HCT116 (cell line): ENCODE measurements around the gene FRMD8. TPM values are rescaled to one million over a fixed set of nuclear protein-coding genes. Genes with fewer than 3 reads are reported as not detected.

Source experiments
- ATAC-seq: fragments of 200-7000 bp; cut with Tn5 transposase; 2 replicates; pipeline ENCODE4 v1.9.1; 2020; ENCODE audit warnings: mild to moderate bottlenecking, moderate library complexity
- BruUV-seq: library from RNA; stranded (reverse); fragments of 400-500 nt; replicated peaks from 2 replicates; lab custom pipeline; 2021; lab: Mats Ljungman, UMichigan
- CTCF ChIA-PET: fragments of 300-600 bp; sonication (Branson Sonifier 250); formaldehyde crosslinking; loops from one replicate; lab custom pipeline; 2021; ENCODE audit warnings: antibody characterized with exemption; lab: Charles Lee
- POLR2A ChIA-PET: fragments of 300-600, 350-600 bp; sonication (Branson Sonifier 250); formaldehyde crosslinking; loops from one replicate; lab custom pipeline; 2021; ENCODE audit warnings: antibody characterized with exemption; lab: Charles Lee
- RAD21 ChIA-PET, 2 experiments: fragments of 300-600 bp; sonication (Branson Sonifier 250); formaldehyde crosslinking; loops; one replicate each; lab custom pipeline; 2023; ENCODE audit warnings: low total read pairs in 2 of 2; ENCODE audit not compliant: uncharacterized antibody in 2 of 2, unreplicated experiment in 2 of 2, low non-redundant PET in 1 of 2; lab: Charles Lee
- DNase-seq: peaks from one replicate; pipeline ENCODE4 v3.0.0-alpha.2; 2010; ENCODE audit warnings: low read depth, low spot score
- H2AFZ ChIP-seq: fragments of 200-600 bp; shearing (Covaris generic), sonication (generic); 2 replicates; pipeline ENCODE4 v1.6.1; 2017; ENCODE audit warnings: low read depth, mixed run types, mixed read lengths, antibody characterized with exemption, low read length; ENCODE audit not compliant: poor library complexity, severe bottlenecking
- H3K27ac ChIP-seq: 2 replicates; pipeline ENCODE4 v1.5.1; 2012; ENCODE audit warnings: low read depth, low read length
- H3K27me3 ChIP-seq: fragments of 200-600 bp; sonication (generic); 2 replicates; pipeline ENCODE4 v1.6.1; 2016; ENCODE audit warnings: mixed run types, low read length, mixed read lengths; ENCODE audit not compliant: insufficient read depth
- H3K36me3 ChIP-seq, 2 experiments: fragments of 200-500 bp in 1 of 2; fragments of 200-600 bp in 1 of 2; sonication (Bioruptor generic) in 1 of 2; sonication (generic) in 1 of 2; 2 replicates each; pipeline versions ENCODE4 v1.5.1 to v1.6.1; 2014 to 2016; ENCODE audit warnings: low read length in 2 of 2, inconsistent platforms in 1 of 2, mixed read lengths in 1 of 2, mixed run types in 1 of 2; ENCODE audit not compliant: insufficient read depth in 2 of 2, control insufficient read depth in 1 of 2
- H3K4me1 ChIP-seq, 2 experiments: fragments of 200-600 bp in 1 of 2; sonication (generic) in 1 of 2; 2 replicates each; pipeline versions ENCODE4 v1.5.1 to v1.6.1; 2012 to 2017; ENCODE audit warnings: low read length in 2 of 2, inconsistent platforms in 1 of 2, mild to moderate bottlenecking in 1 of 2, mixed read lengths in 1 of 2, mixed run types in 1 of 2, moderate library complexity in 1 of 2; ENCODE audit not compliant: insufficient read depth in 2 of 2, control insufficient read depth in 1 of 2
- H3K4me2 ChIP-seq: fragments of 200-600 bp; sonication (generic); 2 replicates; pipeline ENCODE4 v1.6.1; 2017; ENCODE audit warnings: mixed run types, low read length, mixed read lengths
- H3K4me3 ChIP-seq, 2 experiments: fragments of 200-600 bp in 1 of 2; sonication (generic) in 1 of 2; replicated peaks in 1 of 2; 2 replicates each; pipeline ENCODE4 v1.5.1; 2011 to 2016; ENCODE audit warnings: low read length in 2 of 2, control low read depth in 1 of 2, low read depth in 1 of 2, mild to moderate bottlenecking in 1 of 2, mixed read lengths in 1 of 2, mixed run types in 1 of 2
- H3K79me2 ChIP-seq: fragments of 200-600 bp; sonication (generic); 2 replicates; pipeline ENCODE4 v1.6.1; 2017; ENCODE audit warnings: mild to moderate bottlenecking, mixed run types, low read length, moderate library complexity, mixed read lengths; ENCODE audit not compliant: insufficient read depth
- H3K9ac ChIP-seq: fragments of 200-600 bp; sonication (generic); 2 replicates; pipeline ENCODE4 v1.6.1; 2016; ENCODE audit warnings: low read length, mixed read lengths
- H3K9me2 ChIP-seq: fragments of 200-600 bp; sonication (generic), shearing (Covaris generic); 2 replicates; pipeline ENCODE4 v1.6.1; 2017; ENCODE audit warnings: mixed run types, mild to moderate bottlenecking, moderate library complexity; ENCODE audit not compliant: insufficient read depth
- H3K9me3 ChIP-seq, 2 experiments: fragments of 200-500 bp in 1 of 2; fragments of 200-600 bp in 1 of 2; sonication (Bioruptor generic) in 1 of 2; sonication (generic) in 1 of 2; 2 replicates each; pipeline ENCODE4 v1.6.1; 2014 to 2017; ENCODE audit warnings: low read length in 2 of 2, mixed read lengths in 2 of 2, inconsistent platforms in 1 of 2, low read depth in 1 of 2, mild to moderate bottlenecking in 1 of 2, mixed run types in 1 of 2, moderate library complexity in 1 of 2; ENCODE audit not compliant: control insufficient read depth in 1 of 2, insufficient read depth in 1 of 2
- H4K20me1 ChIP-seq: fragments of 200-600 bp; sonication (generic), shearing (Covaris generic); 2 replicates; pipeline ENCODE4 v1.6.1; 2017; ENCODE audit warnings: mixed run types, mild to moderate bottlenecking, moderate library complexity; ENCODE audit not compliant: insufficient read depth
- CBX3 ChIP-seq: IDR thresholded peaks from 2 replicates; pipeline ENCODE4 v1.6.1; 2012; ENCODE audit warnings: low read depth
- EZH2phosphoT487 ChIP-seq: fragments of 200-600 bp; IDR thresholded peaks from 2 replicates; pipeline ENCODE4 v1.6.1; 2018; ENCODE audit warnings: antibody characterized with exemption, borderline replicate concordance
- FOSL1 ChIP-seq: IDR thresholded peaks from 2 replicates; pipeline ENCODE4 v1.6.1; 2012; ENCODE audit warnings: low read depth
- JUND ChIP-seq: IDR thresholded peaks from 2 replicates; pipeline ENCODE4 v1.6.1; 2012
- POLR2A ChIP-seq: IDR thresholded peaks from 2 replicates; pipeline ENCODE4 v1.7.0; 2011; ENCODE audit warnings: borderline replicate concordance; ENCODE audit not compliant: insufficient read depth, insufficient read length; ENCODE audit errors: extremely low read depth
- REST ChIP-seq: IDR thresholded peaks from 2 replicates; pipeline ENCODE4 v1.6.1; 2012; ENCODE audit warnings: low read depth
- YY1 ChIP-seq: IDR thresholded peaks from 2 replicates; pipeline ENCODE4 v1.6.1; 2011; ENCODE audit warnings: low read length, low read depth, moderate library complexity, mild to moderate bottlenecking; ENCODE audit not compliant: insufficient replicate concordance; ENCODE audit errors: extremely low read depth
- intact Hi-C: fragments of 100-400 bp; cut with micrococcal nuclease; formaldehyde crosslinking; loops from 2 replicates; pipeline ENCODE4 v1.10.0; 2022
- total RNA-seq: library from RNA; stranded (reverse); gene quantifications from one replicate; pipeline ENCODE4 v1.2.1, GENCODE V29; 2021; ENCODE audit not compliant: unreplicated experiment
- TF ChIP-seq, protein P1 (sequence below), 3 experiments: fragments of 200-600 bp in 1 of 3; sonication (generic) in 1 of 3; IDR thresholded peaks in 2 of 3; conservative IDR thresholded peaks in 1 of 3; 2 replicates each; pipeline ENCODE4 v1.5.1; 2012 to 2017; ENCODE audit warnings: low read depth in 2 of 3, low read length in 2 of 3, antibody characterized with exemption in 1 of 3, borderline replicate concordance in 1 of 3, control low read depth in 1 of 3, mild to moderate bottlenecking in 1 of 3, mixed read lengths in 1 of 3, mixed run types in 1 of 3, moderate library complexity in 1 of 3; ENCODE audit not compliant: insufficient read depth in 1 of 3
- TF ChIP-seq, protein P2 (sequence below): IDR thresholded peaks from 2 replicates; pipeline ENCODE4 v1.6.1; 2012

The FRMD8 gene
- total RNA-seq, 1 experiment from 2014 or later, result 35.8 TPM

DNA sequence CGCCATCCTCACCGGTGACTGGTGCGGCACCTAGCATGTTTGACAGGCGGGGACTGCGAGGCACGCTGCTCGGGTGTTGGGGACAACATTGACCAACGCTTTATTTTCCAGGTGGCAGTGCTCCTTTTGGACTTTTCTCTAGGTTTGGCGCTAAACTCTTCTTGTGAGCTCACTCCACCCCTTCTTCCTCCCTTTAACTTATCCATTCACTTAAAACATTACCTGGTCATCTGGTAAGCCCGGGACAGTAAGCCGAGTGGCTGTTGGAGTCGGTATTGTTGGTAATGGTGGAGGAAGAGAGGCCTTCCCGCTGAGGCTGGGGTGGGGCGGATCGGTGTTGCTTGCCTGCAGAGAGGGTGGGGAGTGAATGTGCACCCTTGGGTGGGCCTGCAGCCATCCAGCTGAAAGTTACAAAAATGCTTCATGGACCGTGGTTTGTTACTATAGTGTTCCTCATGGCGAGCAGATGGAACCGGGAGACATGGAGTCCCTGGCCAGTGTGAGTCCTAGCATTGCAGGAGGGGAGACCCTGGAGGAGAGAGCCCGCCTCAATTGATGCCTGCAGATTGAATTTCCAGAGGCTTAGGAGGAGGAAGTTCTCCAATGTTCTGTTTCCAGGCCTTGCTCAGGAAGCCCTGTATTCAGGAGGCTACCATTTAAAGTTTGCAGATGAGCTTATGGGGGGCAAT is 37.2 kb downstream of the FRMD8 start:
- H3K9me2 ChIP-seq, result no peaks in the 10 kb centered on the region
- H4K20me1 ChIP-seq, result peaks cover 29% of the 10 kb centered on the region
- intact Hi-C loops, result no loop called here
- H3K4me2 ChIP-seq, result peak overlapping the region; percentile 96
- peak overlapping the region; percentile 77 to 92 for H3K4me3 ChIP-seq
- H3K4me1 ChIP-seq, result peaks cover 56 to 98% of the 10 kb centered on the region in 2 experiments
- ChIA-PET POLR2A (interaction anchor here (0.8 to 15.5 kb wide), 29 partner anchors 9 to 645 kb away, joined by 3 to 910 read pairs (median 5); partner anchors contain the start of genes CCDC85B, DPF2, MALAT1 and PCNX3), CTCF (interaction anchor here (1.4 kb wide), 1 partner anchor 45 kb away, joined by 4 read pairs; no protein-coding TSS in a partner anchor), RAD21 (no interaction called here)
- H3K9me3 ChIP-seq, result no peaks in the 10 kb centered on the region
- ATAC-seq (no peak), DNase-seq (no peak)
- H3K27me3 ChIP-seq, result no peaks in the 10 kb centered on the region
- H3K36me3 ChIP-seq, result peaks cover 0 to 8% of the 10 kb centered on the region in 2 experiments; a peak in 1 of 4 replicates
- TF ChIP-seq CBX3, result no peak
- peak; percentile 63 for TF ChIP-seq POLR2A
- no peak overlapping the region for H2AFZ ChIP-seq
- H3K9ac ChIP-seq, result peak overlapping the region; percentile 95
- no TSS peak for BruUV-seq
- H3K79me2 ChIP-seq, result peaks cover 59% of the 10 kb centered on the region
- H3K27ac ChIP-seq, result peak overlapping the region; percentile 100

GRCh38 chr11:65424205-65425104 is 38.0 kb downstream of the FRMD8 start:
- H2AFZ ChIP-seq, result no peak overlapping the region
- no TSS peak for BruUV-seq
- CTCF ChIA-PET, result interaction anchor here (1.4 kb wide), 1 partner anchor 44 kb away, joined by 4 read pairs; no protein-coding TSS in a partner anchor
- TF ChIP-seq EZH2phosphoT487, result no peak
- TF ChIP-seq REST, result no peak
- no peak for TF ChIP-seq YY1
- TF ChIP-seq JUND, result no peak
- TF ChIP-seq, protein P1, sequence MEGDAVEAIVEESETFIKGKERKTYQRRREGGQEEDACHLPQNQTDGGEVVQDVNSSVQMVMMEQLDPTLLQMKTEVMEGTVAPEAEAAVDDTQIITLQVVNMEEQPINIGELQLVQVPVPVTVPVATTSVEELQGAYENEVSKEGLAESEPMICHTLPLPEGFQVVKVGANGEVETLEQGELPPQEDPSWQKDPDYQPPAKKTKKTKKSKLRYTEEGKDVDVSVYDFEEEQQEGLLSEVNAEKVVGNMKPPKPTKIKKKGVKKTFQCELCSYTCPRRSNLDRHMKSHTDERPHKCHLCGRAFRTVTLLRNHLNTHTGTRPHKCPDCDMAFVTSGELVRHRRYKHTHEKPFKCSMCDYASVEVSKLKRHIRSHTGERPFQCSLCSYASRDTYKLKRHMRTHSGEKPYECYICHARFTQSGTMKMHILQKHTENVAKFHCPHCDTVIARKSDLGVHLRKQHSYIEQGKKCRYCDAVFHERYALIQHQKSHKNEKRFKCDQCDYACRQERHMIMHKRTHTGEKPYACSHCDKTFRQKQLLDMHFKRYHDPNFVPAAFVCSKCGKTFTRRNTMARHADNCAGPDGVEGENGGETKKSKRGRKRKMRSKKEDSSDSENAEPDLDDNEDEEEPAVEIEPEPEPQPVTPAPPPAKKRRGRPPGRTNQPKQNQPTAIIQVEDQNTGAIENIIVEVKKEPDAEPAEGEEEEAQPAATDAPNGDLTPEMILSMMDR (IDR thresholded peaks at IDR 0.05 in 2 of 3, conservative IDR thresholded peaks at IDR 0.05 in 1 of 3; ENCODE audit: borderline replicate concordance in 1 of 3, insufficient read depth in 1 of 3, low read depth in 2 of 3, low read length in 2 of 3), result no peak
- TF ChIP-seq, protein P2, sequence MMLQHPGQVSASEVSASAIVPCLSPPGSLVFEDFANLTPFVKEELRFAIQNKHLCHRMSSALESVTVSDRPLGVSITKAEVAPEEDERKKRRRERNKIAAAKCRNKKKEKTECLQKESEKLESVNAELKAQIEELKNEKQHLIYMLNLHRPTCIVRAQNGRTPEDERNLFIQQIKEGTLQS, result no peak
- TF ChIP-seq FOSL1, result no peak

More at GRCh38 chr11:65424205-65425104, 38.0 kb downstream of the FRMD8 start:
- ChIA-PET POLR2A (interaction anchor here (0.6 to 15.5 kb wide), 17 partner anchors 8 to 646 kb away, joined by 3 to 910 read pairs (median 6); partner anchors contain the start of genes CCDC85B, DPF2, MALAT1 and PCNX3), RAD21 (interaction anchor here in 1 of 2 experiments (1.1 kb wide), 1 partner anchor 8 kb away, joined by 3 read pairs; no protein-coding TSS in a partner anchor)
- Histone ChIP-seq H4K20me1 (peaks cover 29% of the 10 kb centered on the region), H3K4me2 (peak overlapping the region; percentile 96), H3K9me3 (no peaks in the 10 kb centered on the region), H3K4me3 (peak overlapping the region; percentile 77 to 92), H3K4me1 (peaks cover 52 to 90% of the 10 kb centered on the region in 2 experiments), H3K9ac (peak overlapping the region; percentile 95), H3K36me3 (peaks cover 0 to 8% of the 10 kb centered on the region in 2 experiments; a peak in 1 of 4 replicates), H3K27ac (peak overlapping the region; percentile 100), H3K27me3 (no peaks in the 10 kb centered on the region), H3K9me2 (no peaks in the 10 kb centered on the region), H3K79me2 (peaks cover 59% of the 10 kb centered on the region)
- intact Hi-C loops, result no loop called here
- no peak for DNase-seq
- no peak for ATAC-seq
